Parathyroid adenoma (tissue), 2 donors: ENCODE data around the gene BRINP3.

ENCODE experiments used
- H2AFZ ChIP-seq: fragments of 300-600 bp; sonication (generic); one replicate; pipeline ENCODE4 v1.7.0; 2017; ENCODE audit warnings: antibody characterized with exemption, mild to moderate bottlenecking
- H3K27ac ChIP-seq: fragments of 300-600 bp; sonication (generic); one replicate; pipeline ENCODE4 v1.7.0; 2017
- H3K27me3 ChIP-seq: fragments of 300-600 bp; sonication (generic); one replicate; pipeline ENCODE4 v1.7.0; 2017; ENCODE audit warnings: low read length; ENCODE audit not compliant: control insufficient read depth, insufficient read depth
- H3K36me3 ChIP-seq: fragments of 300-600 bp; sonication (generic); one replicate; pipeline ENCODE4 v1.7.0; 2017; ENCODE audit warnings: low read length; ENCODE audit not compliant: control insufficient read depth, insufficient read depth
- H3K4me1 ChIP-seq: fragments of 300-600 bp; sonication (generic); one replicate; pipeline ENCODE4 v1.7.0; 2017; ENCODE audit warnings: control low read depth
- H3K4me2 ChIP-seq: fragments of 300-600 bp; sonication (generic); one replicate; pipeline ENCODE4 v1.7.0; 2017; ENCODE audit warnings: low read length
- H3K4me3 ChIP-seq: fragments of 300-600 bp; sonication (generic); one replicate; pipeline ENCODE4 v1.7.0; 2017; ENCODE audit warnings: low read depth, low read length
- H3K79me2 ChIP-seq: fragments of 300-600 bp; sonication (generic); one replicate; pipeline ENCODE4 v1.7.0; 2017; ENCODE audit warnings: control low read depth
- H3K9ac ChIP-seq: fragments of 300-600 bp; sonication (generic); one replicate; pipeline ENCODE4 v1.7.0; 2017; ENCODE audit warnings: mild to moderate bottlenecking
- H3K9me3 ChIP-seq: fragments of 300-600 bp; sonication (generic); one replicate; pipeline ENCODE4 v1.7.0; 2017; ENCODE audit warnings: low read length; ENCODE audit not compliant: control insufficient read depth
- TF ChIP-seq, protein P1 (sequence below): fragments of 300-600 bp; sonication (generic); IDR thresholded peaks from one replicate; pipeline ENCODE4 v1.7.0; 2017; ENCODE audit warnings: antibody characterized with exemption, mild to moderate bottlenecking
- donor health status: primary hyperparathyroidism.

The BRINP3 gene

DNA sequence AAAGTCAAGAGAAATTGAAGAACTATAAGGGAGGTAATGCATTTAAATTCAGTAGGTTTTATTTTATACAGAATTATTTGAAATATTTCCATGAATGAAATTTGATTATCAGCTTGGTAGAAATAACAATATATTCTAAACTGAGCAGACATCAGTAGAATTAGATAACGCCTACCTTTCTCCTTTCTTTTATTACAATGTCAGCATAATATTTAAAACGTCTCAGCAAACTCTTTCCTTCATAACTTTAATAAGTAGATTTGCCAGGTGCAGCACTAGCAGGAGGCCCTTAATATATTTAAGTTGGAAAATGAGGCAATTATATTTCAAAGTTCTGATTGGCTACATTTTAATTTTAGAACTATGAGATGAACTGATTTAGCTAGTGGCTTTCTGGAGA lies 298.8 kb downstream of the BRINP3 start:
- Histone ChIP-seq H3K27ac (no peak overlapping the region), H3K27me3 (no peaks in the 10 kb centered on the region), H3K9ac (no peak overlapping the region), H3K4me2 (no peak overlapping the region), H3K4me3 (no peak overlapping the region), H2AFZ (no peak overlapping the region), H3K79me2 (no peaks in the 10 kb centered on the region), H3K36me3 (no peaks in the 10 kb centered on the region), H3K9me3 (no peaks in the 10 kb centered on the region), H3K4me1 (no peaks in the 10 kb centered on the region)
- TF ChIP-seq, protein P1, sequence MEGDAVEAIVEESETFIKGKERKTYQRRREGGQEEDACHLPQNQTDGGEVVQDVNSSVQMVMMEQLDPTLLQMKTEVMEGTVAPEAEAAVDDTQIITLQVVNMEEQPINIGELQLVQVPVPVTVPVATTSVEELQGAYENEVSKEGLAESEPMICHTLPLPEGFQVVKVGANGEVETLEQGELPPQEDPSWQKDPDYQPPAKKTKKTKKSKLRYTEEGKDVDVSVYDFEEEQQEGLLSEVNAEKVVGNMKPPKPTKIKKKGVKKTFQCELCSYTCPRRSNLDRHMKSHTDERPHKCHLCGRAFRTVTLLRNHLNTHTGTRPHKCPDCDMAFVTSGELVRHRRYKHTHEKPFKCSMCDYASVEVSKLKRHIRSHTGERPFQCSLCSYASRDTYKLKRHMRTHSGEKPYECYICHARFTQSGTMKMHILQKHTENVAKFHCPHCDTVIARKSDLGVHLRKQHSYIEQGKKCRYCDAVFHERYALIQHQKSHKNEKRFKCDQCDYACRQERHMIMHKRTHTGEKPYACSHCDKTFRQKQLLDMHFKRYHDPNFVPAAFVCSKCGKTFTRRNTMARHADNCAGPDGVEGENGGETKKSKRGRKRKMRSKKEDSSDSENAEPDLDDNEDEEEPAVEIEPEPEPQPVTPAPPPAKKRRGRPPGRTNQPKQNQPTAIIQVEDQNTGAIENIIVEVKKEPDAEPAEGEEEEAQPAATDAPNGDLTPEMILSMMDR: no peak

- no peaks in the 10 kb centered on the region for H3K27me3 ChIP-seq
- no peak overlapping the region for H2AFZ ChIP-seq
- no peaks in the 10 kb centered on the region for H3K36me3 ChIP-seq
- no peak overlapping the region for H3K4me3 ChIP-seq
- H3K9me3 ChIP-seq: no peaks in the 10 kb centered on the region
- H3K79me2 ChIP-seq: no peaks in the 10 kb centered on the region
- no peak overlapping the region for H3K4me2 ChIP-seq
- H3K9ac ChIP-seq: no peak overlapping the region
- no peak overlapping the region for H3K27ac ChIP-seq
- no peaks in the 10 kb centered on the region for H3K4me1 ChIP-seq
- TF ChIP-seq, protein P1: no peak
These were observed 300.1 kb downstream of the BRINP3 start for GRCh38 chr1:190177555-190177954.

- Histone ChIP-seq H3K4me2 (no peak overlapping the region), H3K27me3 (no peaks in the 10 kb centered on the region), H3K9me3 (no peaks in the 10 kb centered on the region), H2AFZ (no peak overlapping the region), H3K9ac (no peak overlapping the region), H3K27ac (no peak overlapping the region), H3K36me3 (no peaks in the 10 kb centered on the region), H3K4me1 (no peaks in the 10 kb centered on the region), H3K4me3 (no peak overlapping the region), H3K79me2 (no peaks in the 10 kb centered on the region)
- TF ChIP-seq, protein P1: no peak
These were observed 300.9 kb downstream of the BRINP3 start for GRCh38 chr1:190176776-190177175.

DNA sequence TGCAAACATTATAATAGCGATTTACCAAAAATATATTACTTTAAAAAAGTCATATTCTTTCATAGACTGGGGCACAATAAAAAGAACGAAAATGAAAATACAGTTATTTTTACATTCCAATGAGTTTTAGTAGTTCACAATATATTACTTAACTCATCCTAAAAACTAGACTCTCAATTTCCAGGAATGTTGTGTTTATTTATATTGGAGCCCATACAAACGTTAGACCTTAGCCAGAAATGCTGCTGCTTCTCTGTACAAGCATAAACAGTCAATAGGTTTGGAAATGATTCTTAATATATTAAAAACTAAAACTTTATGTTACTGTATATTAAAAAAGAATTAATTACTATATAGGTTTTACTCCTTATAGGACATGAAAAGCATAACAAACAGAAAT lies 302.3 kb downstream of the BRINP3 start:
- Histone ChIP-seq H3K79me2 (no peaks in the 10 kb centered on the region), H3K9me3 (no peaks in the 10 kb centered on the region), H3K4me2 (no peak overlapping the region), H3K4me1 (no peaks in the 10 kb centered on the region), H3K36me3 (no peaks in the 10 kb centered on the region), H2AFZ (no peak overlapping the region), H3K27me3 (no peaks in the 10 kb centered on the region), H3K27ac (no peak overlapping the region), H3K4me3 (no peak overlapping the region), H3K9ac (no peak overlapping the region)
- TF ChIP-seq, protein P1: no peak

DNA sequence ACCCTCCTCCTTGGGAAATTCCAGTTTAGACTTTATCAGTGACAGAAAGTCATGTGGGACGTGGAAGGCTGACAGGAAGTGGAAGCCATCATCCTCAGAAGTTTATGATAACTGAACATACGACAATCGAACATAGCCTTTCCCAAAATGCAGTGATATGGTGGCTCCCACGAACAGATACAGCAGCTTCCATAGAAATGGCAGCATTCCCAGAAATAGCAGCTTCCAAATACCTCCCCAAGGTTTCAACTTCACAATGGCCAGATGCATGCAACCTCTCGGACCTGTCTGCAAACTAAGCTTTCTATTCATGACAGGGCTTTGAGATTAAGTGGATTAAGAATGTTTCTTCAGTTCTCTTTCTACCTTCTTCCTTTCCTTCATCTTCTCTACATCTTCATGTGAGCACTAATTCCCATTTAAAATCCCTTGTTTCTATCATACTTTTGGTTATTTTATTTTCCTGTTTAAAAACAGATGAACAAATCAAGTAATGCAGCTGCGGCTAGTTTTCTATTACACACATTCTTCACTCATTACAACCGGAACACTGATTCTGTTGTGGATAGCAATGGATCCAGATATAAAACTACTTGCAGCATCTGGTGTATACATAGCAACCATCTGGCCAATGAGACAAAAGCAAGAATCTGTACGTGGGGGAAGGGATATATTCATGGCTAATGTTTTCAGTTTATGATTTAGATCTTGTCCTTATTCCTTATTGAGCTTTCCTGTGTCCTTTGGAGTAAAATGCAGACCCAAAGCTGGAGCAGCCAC lies 304.8 kb downstream of the BRINP3 start:
- TF ChIP-seq, protein P1: no peak
- Histone ChIP-seq H3K79me2 (no peaks in the 10 kb centered on the region), H3K9ac (no peak overlapping the region), H2AFZ (no peak overlapping the region), H3K4me2 (no peak overlapping the region), H3K4me1 (no peaks in the 10 kb centered on the region), H3K27ac (no peak overlapping the region), H3K9me3 (no peaks in the 10 kb centered on the region), H3K36me3 (no peaks in the 10 kb centered on the region), H3K4me3 (no peak overlapping the region), H3K27me3 (no peaks in the 10 kb centered on the region)
